Stimulated activated CD4-positive, alpha-beta T cell treated with anti-CD3 and anti-CD28 coated beads, TNF-alpha, amount 100 ng/mL, for 4 hours (primary cell): ENCODE data around the gene TRIP13.
"Not testable (repeated sequence)": the region's sequence is repeated elsewhere in the genome, so short reads cannot be mapped to it uniquely, and the experiment has no call there.

Experiments used
- DNase-seq, 3 experiments: peaks; one replicate each; pipeline ENCODE4 v3.0.0-alpha.2; 2020; ENCODE audit warnings: low read depth in 3 of 3

Gene TRIP13

DNA sequence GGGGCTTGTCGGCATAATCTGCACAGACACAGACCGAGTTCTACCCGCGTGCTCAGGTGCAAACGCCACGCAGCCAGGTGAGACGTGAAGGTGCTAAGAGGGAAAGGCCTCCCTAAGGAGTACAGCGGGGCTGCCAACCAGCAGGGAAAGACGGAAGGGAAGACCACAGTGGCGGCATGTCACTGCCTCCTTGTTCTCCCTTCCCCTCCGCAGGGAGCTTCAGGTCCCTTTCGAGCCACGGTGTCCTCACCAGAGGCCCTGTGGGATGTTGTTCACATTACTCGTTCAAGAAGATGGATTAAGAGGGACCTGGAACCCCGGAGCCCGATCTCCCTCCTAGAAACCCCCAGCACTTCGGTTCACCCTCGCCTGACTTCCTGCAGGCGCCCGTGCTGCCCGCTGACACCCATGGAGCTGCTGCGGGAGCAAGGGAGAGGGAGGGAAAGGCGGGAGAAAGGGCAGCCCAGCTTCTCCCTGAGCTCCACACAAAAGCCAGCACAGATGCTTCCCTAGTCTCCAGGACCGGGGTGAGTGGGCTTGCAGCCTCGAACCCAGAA is 769 bp upstream of the TRIP13 start:
- no peak for DNase-seq

DNA sequence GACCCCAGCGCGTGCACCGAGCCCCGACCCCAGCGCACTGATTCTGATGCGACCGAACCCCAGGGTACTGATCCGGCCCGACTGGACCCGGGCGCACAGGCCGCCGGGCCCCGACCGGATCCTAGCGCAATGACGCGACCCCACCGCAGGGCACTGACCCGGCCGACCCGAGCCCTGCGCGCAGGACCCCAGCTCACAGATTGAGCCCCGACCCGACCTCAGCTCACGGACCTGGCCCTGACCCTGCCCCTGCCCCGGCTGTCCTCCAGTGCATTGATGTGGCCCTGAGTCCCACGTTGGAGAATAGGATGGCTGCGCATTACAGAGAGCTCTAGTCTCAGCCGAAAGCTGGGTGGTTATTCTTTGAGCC is 438 bp downstream of the TRIP13 start:
- no peak for DNase-seq

DNA sequence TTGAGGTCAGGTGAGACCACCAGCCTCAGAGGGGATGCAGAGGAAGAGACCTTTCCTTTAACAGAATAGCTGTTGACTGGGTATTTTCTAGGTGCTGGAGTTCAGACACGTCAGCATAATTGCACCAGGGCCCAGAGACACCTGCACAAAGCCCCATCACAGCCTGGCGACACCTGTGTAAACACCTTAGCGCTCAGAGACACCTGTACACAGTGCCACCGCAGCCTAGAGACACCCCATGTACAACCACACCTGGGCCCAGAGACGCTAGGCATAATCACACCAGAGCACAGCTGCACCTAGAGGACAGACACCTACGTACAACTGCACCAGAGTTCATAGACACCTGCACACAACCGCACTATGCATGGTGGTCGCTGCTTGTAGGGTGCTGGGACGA is 1.0 kb downstream of the TRIP13 start:
- no peak for DNase-seq

DNA sequence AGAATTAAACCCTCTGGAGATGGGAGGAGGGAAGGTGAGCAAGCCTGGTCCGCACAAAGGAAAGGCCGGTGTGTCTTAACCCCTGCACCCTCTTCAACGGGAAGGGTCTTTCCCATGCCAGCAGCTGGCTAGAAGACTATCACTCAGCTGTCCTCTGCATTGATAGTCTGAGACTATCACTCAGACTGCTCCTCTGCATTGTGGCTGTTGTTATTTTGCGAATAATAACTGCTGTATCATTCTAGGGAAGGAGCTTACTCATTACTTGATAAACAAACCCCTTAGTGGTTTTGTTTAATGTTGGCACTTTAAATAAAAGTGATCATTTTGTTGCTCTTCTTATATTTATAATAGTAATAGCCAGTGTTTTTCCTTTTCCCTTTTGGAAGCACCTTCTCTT is 8.1 kb downstream of the TRIP13 start:
- DNase-seq, result no peak

DNA sequence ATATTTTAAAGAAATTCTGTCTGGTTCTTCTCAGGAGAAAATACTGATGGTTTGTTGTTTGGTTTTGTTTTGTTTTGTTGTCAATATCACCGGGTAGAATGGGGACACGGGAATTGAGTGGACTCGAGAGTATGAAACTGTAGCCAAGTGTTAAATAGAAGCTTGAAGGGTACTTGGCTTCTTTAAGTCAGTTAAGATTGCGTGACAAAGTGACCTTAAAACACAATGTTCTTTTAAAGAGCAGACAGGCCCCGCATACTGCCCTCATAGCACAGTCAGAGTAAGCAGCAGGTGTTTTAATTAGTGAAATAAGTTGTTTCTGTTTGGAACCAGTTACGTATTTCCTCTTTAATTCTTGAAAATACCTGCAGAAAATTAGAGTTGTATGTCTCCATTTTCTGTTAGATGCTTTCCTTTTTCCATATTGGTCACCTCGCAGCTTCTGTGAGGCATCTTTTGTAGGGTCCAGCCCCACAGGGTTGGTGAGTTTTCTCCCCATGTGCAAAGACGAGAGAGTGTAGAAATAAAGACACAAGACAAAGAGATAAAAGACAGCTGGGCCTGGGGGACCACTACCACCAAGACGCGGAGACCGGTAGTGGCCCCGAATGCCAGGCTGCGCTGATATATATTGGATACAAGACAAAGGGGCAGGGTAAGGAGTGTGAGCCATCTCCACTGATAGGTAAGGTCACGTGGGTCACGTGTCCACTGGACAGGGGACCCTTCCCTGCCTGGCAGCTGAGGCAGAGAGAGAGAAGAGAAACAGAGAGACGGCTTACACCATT is 9.6 kb downstream of the TRIP13 start:
- no peak for DNase-seq

DNA sequence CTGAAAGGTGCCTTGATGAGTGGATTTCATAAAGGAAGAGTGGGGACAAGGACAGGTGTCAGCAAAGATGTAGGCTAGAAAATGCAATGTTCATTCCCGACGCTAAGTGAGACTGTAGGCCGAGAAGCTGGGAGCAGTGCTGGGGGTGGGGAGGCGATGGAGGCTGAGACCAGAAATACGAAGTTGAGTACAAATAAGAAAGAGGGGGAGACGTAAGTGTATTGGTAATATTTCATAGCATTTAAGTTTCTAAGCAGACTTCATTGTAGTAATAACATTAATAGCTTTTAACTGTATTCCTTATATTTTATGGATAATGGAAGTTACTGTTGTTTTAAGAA is 11.0 kb downstream of the TRIP13 start:
- DNase-seq, result no peak

DNA sequence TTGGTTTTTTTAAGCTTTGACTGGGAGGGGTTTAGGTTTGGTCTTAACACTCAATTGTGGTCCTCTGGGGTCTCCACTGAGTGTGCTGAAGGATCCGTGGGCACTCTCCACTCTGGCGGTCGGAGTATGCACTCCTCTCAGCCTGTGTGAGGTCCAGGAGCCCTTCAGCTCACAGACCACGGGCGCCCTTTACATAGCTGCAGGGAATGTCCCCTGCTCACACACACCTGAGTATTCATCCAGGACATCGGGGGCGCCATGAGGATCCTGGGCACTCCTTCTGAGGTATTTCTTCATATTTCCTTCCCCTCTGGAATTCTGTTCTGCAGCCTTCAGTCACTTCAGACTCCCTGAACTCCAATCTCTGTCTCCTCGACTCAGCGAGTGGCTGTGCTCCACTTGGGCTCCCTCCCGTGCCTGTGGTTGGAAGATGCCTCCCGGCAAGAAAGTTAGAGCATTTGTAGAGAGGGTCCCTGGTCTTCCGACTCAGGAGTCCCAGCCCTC is 12.5 kb downstream of the TRIP13 start:
- DNase-seq, result no peak

DNA sequence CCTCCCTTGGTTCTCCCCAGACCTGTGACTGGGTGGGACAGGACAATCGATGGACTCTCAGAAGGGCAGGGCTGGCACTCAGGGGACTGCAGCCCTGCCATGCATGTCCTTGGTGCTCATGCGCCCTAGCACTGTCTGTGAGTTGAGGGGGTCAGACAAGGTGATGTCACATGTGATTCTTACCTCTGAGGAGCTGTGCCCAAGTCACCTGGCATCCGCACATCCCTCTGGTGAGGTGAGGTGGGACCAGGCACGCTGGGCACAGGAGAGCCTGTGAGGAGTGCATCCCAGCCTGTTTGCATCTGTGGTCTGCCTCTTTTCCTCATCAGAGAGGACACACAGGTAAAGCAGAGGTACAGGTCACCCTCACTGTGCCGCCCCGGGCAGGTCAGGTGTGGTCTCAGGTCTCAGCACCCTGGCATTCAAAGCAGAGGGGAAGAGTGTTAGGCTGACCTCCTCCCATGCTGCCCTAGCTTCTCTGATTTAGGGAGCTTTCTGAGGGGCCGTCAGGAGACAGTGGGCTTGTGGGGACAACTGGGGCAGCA is 14.8 kb downstream of the TRIP13 start:
- no peak for DNase-seq

DNA sequence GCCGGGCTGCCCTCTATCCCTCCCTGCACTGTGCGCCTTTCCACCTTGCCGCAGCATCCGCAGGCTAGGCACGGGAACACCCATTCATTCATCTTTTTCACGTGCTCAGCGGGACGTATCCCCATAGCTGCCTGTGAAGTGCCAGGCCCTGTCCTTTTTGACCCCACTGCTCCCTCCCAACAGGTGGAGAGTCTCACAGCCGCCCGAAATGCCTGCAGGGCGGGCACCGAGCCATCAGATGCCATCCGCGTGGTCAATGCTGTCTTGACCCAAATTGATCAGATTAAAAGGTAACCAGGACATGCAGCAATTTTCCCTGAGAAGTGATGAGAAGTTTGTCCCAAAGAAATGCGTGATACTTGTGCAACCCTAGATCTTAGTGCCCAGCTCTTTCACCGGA is 15.5 kb downstream of the TRIP13 start:
- no peak for DNase-seq

DNA sequence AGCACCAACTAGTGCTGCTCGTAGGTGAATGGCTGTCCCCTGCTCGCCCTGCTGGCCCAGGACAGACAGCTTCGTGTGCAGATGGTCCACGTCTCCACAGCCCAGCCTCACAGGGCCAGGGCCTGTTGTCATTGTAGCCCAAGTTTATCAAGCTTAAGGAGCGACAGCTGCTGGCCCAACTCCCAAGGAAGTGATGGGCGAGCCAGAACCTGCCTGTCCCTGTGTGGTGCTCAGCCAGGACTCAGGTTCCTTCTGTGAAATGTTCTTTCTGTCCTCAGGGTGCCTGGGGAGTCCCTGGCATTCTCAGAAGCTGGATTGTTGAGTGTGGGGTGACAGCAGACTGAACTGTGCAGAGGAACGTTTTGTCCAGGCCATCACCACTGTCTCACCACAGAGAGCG is 16.4 kb downstream of the TRIP13 start:
- DNase-seq, result no peak

DNA sequence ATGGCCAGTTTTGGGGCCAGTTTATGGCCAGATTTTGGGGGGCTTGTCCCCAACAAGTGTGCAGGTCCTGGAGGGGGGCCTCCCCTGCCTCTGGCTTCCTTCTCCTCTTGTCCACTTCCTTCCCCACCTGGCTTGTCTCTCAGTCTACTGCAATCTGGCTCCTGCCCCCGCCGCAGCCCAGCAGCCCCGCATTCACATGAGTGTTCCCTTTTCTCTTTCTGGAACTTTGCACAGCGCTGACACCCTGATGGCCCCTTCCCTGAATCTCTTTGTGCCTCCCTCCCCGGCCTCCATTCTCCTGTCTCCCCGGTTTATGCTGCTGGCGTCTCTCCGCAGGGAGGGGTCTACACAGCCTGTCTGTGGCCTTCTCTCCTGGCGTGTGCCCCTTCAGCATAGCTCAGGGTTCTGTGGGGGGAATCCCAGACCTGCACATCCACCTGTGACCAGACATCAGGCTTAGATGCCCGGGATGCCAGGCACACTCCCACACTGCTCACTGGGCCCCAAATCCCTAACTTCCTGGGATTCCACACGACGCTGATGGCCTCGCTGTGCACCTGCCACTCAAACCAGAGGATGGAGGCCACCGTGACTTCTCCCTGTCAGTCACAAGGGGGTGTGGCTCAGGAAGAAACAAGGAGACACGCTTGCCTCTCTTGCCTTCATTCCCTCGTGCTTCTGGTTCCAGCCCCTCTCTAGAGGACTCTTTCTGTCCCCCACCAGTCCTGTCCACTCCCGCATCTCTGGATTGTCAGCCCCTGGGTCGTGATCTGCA is 17.5 kb downstream of the TRIP13 start:
- DNase-seq, result no peak

DNA sequence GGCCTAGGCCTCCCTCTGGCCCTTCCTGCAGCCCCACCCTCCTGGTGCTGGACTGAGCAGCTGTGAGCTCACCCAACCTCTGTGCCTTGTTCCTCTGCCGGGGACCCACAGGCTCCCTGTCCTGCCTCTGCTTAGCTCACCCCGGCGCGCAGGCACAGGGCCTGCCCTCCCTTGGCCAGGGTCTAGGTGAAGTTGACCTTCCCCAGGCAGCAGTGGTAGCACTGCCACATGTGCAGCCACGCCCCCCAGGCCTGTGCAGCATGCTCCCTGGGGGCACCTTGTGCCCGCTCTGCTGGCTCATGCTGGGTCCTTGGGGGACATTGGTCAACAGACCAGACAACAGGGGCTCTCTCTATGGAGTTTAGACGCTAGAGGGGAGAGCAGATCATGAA is 18.1 kb downstream of the TRIP13 start:
- DNase-seq, result no peak

DNA sequence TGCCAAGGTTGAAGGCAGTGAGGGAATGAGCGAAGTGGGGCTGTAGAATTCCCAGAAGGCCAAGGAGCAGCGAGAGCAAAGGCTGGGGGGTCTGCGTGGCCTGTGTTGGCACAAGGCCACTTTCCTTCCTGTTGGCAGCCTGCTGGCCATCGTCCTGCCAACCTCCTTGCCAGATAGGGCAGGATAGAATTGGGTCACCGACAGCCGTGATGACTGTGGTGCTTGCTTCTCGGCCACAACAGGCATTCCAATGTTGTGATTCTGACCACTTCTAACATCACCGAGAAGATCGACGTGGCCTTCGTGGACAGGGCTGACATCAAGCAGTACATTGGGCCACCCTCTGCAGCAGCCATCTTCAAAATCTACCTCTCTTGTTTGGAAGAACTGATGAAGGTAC is 18.9 kb downstream of the TRIP13 start:
- no peak for DNase-seq

DNA sequence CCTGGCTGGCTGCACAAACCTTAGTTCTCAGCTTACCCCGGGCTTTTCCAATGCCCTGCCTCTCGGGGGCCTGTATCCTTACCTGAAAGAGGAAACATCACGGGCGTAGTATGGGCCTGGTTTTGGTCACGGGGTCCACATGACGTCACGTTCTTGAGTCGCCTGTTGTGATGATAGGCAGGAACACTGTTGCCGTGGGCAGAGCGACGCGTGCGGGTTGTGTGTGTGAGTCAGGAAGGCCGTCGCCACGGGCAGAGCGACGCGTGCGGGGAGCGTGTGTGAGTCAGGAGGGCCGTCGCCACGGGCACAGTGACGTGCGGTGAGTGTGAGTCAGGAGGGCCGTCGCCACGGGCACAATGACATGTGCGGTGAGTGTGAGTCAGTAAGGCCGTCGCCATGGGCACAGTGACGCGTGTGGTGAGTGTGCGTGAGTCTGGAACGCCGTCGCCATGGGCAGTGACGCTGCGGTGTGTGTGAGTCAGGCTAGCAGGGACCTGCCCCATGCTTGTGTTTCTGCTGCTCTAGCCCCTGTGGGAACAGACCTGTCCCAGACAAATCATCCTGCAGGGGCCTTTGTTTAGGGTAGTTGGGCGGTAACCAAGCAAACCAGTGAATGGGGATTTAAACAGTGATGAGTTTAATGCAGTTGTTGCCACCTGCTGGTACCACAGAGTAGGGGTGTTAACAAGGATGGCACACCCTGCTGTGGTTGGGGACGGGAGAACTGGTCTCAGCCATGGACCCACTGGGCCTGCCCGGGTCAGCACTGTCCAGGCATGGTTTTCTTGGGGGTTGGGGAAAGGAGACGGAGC is 19.8 kb downstream of the TRIP13 start:
- DNase-seq, result peak in 2 of 3 experiments; percentile 38 to 59

DNA sequence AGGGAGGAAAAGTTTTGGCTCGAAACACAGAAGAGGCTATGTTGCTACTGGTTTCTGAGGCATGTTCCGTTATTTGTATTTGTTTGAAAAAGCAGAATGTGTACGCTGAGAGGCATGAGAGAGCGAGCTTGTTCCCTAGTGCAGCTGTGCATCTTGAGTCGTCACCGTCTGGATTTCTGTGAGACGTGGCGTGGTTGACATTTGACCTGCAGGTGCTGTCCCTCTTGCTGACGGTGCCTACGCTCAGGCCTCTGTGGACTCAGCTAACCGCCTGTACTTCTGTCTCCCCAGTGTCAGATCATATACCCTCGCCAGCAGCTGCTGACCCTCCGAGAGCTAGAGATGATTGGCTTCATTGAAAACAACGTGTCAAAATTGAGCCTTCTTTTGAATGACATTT is 21.5 kb downstream of the TRIP13 start:
- DNase-seq, result no peak

DNA sequence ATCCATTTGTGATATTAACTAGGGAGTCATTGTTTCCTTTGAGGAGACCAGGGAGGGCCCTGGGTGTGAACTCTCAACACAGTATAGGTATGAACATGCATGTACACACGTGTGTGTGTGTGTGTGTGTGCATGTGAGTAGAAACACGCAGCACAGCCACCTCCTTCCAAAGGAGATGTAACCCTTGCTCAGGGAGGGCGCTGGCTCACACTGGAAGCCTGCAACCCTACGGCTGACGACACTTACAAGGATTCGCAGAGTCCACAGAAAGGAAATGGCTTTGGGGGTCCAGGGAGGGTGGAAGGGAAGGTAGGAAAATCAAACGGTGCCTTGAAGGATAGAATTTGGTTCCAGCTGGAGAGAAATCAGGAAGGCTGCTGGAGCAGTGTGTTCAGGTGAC is 21.9 kb downstream of the TRIP13 start:
- no peak for DNase-seq

DNA sequence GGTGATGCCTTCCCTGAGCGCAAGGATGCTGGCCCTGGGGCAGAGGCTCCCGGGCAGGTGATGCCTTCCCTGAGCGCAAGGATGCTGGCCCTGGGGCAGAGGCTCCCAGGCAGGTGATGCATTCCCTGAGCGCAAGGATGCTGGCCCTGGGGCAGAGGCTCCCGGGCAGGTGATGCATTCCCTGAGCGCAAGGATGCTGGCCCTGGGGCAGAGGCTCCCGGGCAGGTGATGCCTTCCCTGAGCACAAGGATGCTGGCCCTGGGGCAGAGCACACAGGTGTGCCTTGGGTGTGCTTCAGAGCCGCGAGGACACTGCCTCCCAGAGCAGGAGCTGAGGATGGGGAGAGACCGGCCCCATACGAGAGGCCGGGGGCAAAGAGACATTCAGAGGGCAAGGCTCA is 22.7 kb downstream of the TRIP13 start:
- not testable (repeated sequence) for DNase-seq

DNA sequence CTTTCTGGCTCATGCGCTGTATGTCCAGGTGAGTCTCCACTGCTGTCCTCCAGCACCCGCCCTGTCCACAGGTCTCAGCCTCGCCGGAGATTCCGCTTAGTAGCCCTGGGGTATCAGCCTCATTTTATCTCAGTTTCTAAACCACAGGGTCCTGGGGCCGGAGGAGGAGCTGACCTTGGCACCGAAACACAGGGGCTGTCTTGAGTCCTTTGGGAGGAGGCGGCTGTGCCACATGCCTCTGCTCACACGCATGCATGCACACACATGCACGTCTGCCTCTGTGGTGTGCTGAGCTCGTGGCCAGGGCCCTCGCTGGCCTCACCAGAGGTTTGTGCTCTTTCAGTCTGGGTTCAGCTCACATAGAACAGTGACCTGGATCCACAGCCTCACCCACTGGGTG is 23.3 kb downstream of the TRIP13 start:
- DNase-seq, result no peak

DNA sequence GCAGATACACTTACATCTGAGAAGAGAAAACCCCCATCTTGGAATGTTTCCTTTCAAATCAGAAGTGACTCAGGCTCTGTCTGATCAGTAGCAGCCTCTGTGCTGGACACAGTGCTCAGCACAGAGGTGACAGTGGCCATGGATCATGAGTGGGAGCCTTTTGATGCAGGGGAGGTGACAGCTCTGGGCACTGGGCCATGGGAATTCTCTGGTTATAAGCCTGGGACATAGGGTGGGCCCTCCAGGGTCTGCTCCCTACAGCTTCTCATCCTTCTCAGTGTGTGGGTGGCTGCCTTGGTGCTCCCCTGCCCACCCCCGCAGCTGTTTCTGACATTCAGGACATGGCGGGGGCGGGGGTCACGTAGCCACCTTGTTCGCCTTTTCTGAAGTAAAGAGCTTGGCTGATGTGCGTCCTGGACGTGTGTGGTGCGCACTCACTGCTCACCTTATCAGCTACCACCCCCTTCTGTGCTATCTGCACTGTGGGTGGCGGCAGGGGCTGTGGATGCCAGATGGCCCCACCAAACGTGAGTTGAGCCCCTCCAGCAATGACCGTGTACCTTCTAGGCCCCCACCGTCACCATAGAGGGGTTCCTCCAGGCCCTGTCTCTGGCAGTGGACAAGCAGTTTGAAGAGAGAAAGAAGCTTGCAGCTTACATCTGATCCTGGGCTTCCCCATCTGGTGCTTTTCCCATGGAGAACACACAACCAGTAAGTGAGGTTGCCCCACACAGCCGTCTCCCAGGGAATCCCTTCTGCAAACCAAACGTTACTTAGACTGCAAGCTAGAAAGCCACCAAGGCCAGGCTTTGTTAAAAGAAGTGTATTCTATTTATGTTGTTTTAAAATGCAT is 24.0 kb downstream of the TRIP13 start:
- no peak for DNase-seq

DNA sequence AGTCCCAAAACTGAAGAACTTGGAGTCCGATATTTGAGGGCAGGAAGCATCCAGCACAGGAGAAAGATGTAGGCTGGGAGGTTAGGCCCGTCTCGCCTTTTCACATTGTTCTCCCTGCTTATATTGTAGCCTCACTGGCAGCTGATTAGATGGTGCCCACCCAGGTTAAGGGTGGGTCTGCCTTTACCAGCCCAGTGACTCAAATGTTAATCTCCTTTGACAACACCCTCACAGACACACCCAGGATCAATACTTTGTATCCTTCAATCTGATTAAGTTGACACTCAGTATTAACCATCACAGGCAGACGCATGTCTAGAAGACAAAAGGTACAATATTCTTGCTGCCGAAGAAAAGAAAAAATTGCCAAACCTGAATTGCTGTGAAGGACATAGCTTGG is 26.0 kb downstream of the TRIP13 start:
- DNase-seq, result not testable (repeated sequence)
